ENCODE data around the gene TMCC1. TPM values are rescaled to one million over a fixed set of nuclear protein-coding genes. Genes with fewer than 3 reads are reported as not detected.

Gene TMCC1
- total and polyA plus RNA-seq, 7 donors: 10.3 to 35.2 (median 27.6) TPM

- intact Hi-C loops (cut with DNase I): loop anchor here (5.0 kb wide), 1 partner anchor 115 kb away; no protein-coding TSS in a partner anchor
- 1% methylated on average over 96 of the region's 96 CpGs for WGBS, 2 donors
- Histone ChIP-seq H3K36me3 (no peaks in the 10 kb centered on the region), H3K27ac (peak within 1 kb of the TSS; percentile 82 to 84 (median 82)), H3K4me1 (peaks cover 0 to 53% (median 43%) of the 10 kb centered on the region in 4 donors), H3K9me3 (no peaks in the 10 kb centered on the region), H3K27me3 (peaks cover 0 to 18% (median 0%) of the 10 kb centered on the region in 3 donors), H3K4me3 (peak within 1 kb of the TSS; percentile 51 to 68 (median 58))
- peak; percentile 88 for DNase-seq
- no peak for TF ChIP-seq EP300 (IDR thresholded peaks at IDR 0.05)
- peak in 1 of 2 donors; percentile 51 for TF ChIP-seq POLR2A (IDR thresholded peaks at IDR 0.05)
- TF ChIP-seq, protein P1, sequence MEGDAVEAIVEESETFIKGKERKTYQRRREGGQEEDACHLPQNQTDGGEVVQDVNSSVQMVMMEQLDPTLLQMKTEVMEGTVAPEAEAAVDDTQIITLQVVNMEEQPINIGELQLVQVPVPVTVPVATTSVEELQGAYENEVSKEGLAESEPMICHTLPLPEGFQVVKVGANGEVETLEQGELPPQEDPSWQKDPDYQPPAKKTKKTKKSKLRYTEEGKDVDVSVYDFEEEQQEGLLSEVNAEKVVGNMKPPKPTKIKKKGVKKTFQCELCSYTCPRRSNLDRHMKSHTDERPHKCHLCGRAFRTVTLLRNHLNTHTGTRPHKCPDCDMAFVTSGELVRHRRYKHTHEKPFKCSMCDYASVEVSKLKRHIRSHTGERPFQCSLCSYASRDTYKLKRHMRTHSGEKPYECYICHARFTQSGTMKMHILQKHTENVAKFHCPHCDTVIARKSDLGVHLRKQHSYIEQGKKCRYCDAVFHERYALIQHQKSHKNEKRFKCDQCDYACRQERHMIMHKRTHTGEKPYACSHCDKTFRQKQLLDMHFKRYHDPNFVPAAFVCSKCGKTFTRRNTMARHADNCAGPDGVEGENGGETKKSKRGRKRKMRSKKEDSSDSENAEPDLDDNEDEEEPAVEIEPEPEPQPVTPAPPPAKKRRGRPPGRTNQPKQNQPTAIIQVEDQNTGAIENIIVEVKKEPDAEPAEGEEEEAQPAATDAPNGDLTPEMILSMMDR (IDR thresholded peaks at IDR 0.05): no peak
- TF ChIP-seq POLR2AphosphoS5 (IDR thresholded peaks at IDR 0.05): peak; percentile 44 to 84 (median 71)
Measured at GRCh38 chr3:129606636-129607390, 286.7 kb downstream of the TMCC1 start, which contains the start of gene PLXND1. PLXND1 (minus strand) TSS chr3:129606676; CDS start chr3:129606639, 37 bp downstream.

GRCh38 chr3:129605922-129606635 lies 287.4 kb downstream of the TMCC1 start:
- 1% methylated on average over 98 of the region's 98 CpGs for WGBS, 2 donors
- Histone ChIP-seq H3K9me3 (no peaks in the 10 kb centered on the region), H3K36me3 (no peaks in the 10 kb centered on the region), H3K27me3 (peaks cover 0 to 18% (median 0%) of the 10 kb centered on the region in 3 donors), H3K27ac (peak overlapping the region; percentile 81 to 82 (median 82)), H3K4me3 (peak overlapping the region; percentile 51 to 68 (median 56)), H3K4me1 (peaks cover 0 to 55% (median 45%) of the 10 kb centered on the region in 4 donors)
- no peak for DNase-seq
- TF ChIP-seq EP300 (IDR thresholded peaks at IDR 0.05) (no peak), POLR2A (IDR thresholded peaks at IDR 0.05) (no peak), POLR2AphosphoS5 (IDR thresholded peaks at IDR 0.05) (peak in 2 of 4 donors; percentile 5 to 6)
- TF ChIP-seq, protein P1 (IDR thresholded peaks at IDR 0.05): no peak
- intact Hi-C loops (cut with DNase I): loop anchor here (5.0 kb wide), 1 partner anchor 114 kb away; no protein-coding TSS in a partner anchor

GRCh38 chr3:129605203-129605921 lies 288.1 kb downstream of the TMCC1 start:
- TF ChIP-seq POLR2A (IDR thresholded peaks at IDR 0.05) (no peak), POLR2AphosphoS5 (IDR thresholded peaks at IDR 0.05) (peak in 1 of 4 donors; percentile 15), EP300 (IDR thresholded peaks at IDR 0.05) (no peak)
- TF ChIP-seq, protein P1 (IDR thresholded peaks at IDR 0.05): no peak
- peaks cover 0 to 18% (median 0%) of the 10 kb centered on the region in 3 donors for H3K27me3 ChIP-seq
- peaks cover 0 to 55% (median 48%) of the 10 kb centered on the region in 4 donors for H3K4me1 ChIP-seq
- H3K36me3 ChIP-seq: no peaks in the 10 kb centered on the region
- intact Hi-C loops (cut with DNase I): loop anchor here (5.0 kb wide), 1 partner anchor 113 kb away; no protein-coding TSS in a partner anchor
- peak overlapping the region; percentile 51 to 68 (median 56) for H3K4me3 ChIP-seq
- H3K9me3 ChIP-seq: no peaks in the 10 kb centered on the region
- peak overlapping the region; percentile 81 to 82 (median 82) for H3K27ac ChIP-seq
- 1% methylated on average over 98 of the region's 98 CpGs for WGBS, 2 donors
- no peak for DNase-seq

DNA sequence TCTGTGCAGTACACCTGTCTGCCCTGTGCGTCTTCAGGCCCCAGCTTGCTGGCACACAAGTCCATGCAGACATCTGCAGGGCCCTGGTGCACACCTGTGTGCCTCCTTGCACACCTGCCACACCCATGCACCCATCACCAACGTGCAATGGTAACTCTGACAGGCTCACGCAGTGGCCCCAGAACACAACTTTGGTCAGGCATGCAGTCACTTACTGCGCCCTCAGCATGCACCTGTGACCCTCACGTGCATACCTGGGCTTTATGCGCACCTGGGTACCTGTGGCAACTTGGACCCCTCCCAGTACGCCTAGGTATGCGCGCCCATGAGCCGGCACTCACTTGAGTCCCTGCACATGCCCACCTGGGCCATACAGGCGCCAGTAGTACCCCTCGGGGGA lies 288.7 kb downstream of the TMCC1 start:
- no peaks in the 10 kb centered on the region for H3K9me3 ChIP-seq
- peaks cover 0 to 55% (median 54%) of the 10 kb centered on the region in 4 donors for H3K4me1 ChIP-seq
- 21 to 43% methylated on average over 12 of the region's 12 CpGs for WGBS, 2 donors
- intact Hi-C loops (cut with DNase I): loop anchor here (5.0 kb wide), 1 partner anchor 112 kb away; no protein-coding TSS in a partner anchor
- DNase-seq: no peak
- peaks cover 0 to 18% (median 0%) of the 10 kb centered on the region in 3 donors for H3K27me3 ChIP-seq
- H3K27ac ChIP-seq: peak overlapping the region; percentile 81 to 82 (median 82)
- peak overlapping the region; percentile 19 to 68 (median 56) for H3K4me3 ChIP-seq
- no peaks in the 10 kb centered on the region for H3K36me3 ChIP-seq
- TF ChIP-seq, protein P1 (IDR thresholded peaks at IDR 0.05): no peak
- TF ChIP-seq POLR2A (IDR thresholded peaks at IDR 0.05): no peak
- no peak for TF ChIP-seq POLR2AphosphoS5 (IDR thresholded peaks at IDR 0.05)
- no peak for TF ChIP-seq EP300 (IDR thresholded peaks at IDR 0.05)
